Esophagus squamous epithelium (tissue), 5 donors: Measurements from ENCODE around the gene CLCF1. TPM values are rescaled to one million over a fixed set of nuclear protein-coding genes. Genes with fewer than 3 reads are reported as not detected.
A peak's percentile ranks its signal among the peaks of the same experiment; 100 is the strongest.
"Not testable (repeated sequence)": the region's sequence is repeated elsewhere in the genome, so short reads cannot be mapped to it uniquely, and the experiment has no call there.

Experiments
- DNase-seq: peaks from one replicate; lab custom pipeline; 2025; lab: John Stamatoyannopoulos, UW
- H3K27ac ChIP-seq, 4 donors: fragments of 200-600 bp; sonication (generic); one replicate each; pipeline ENCODE4 v1.5.1; 2016 to 2019; ENCODE audit warnings: mild to moderate bottlenecking in 1 of 4
- H3K27me3 ChIP-seq, 4 donors: fragments of 200-600 bp; sonication (generic); 1 replicate in 3 of 4; 2 replicates in 1 of 4; pipeline versions ENCODE4 v1.5.1 to v1.6.0; 2017 to 2021; ENCODE audit warnings: antibody characterized with exemption in 1 of 4
- H3K36me3 ChIP-seq, 3 donors: fragments of 200-600 bp; sonication (generic); one replicate each; pipeline ENCODE4 v1.5.1; 2016 to 2019
- H3K4me1 ChIP-seq, 3 donors: fragments of 200-600 bp; sonication (generic); one replicate each; pipeline ENCODE4 v1.5.1; 2017 to 2019
- H3K4me3 ChIP-seq, 4 donors: fragments of 200-600 bp; sonication (generic); 1 replicate in 3 of 4; 2 replicates in 1 of 4; pipeline ENCODE4 v1.5.1; 2016 to 2019; ENCODE audit warnings: mild to moderate bottlenecking in 2 of 4, moderate library complexity in 1 of 4
- H3K9me3 ChIP-seq, 3 donors: fragments of 200-600 bp; sonication (generic); one replicate each; pipeline ENCODE4 v1.5.1; 2016 to 2019
- POLR2A ChIP-seq, 4 donors: fragments of 450-650 bp; IDR thresholded peaks; one replicate each; pipeline ENCODE4 v1.6.1; 2017; ENCODE audit warnings: antibody characterized with exemption in 4 of 4, mild to moderate bottlenecking in 4 of 4, moderate library complexity in 3 of 4
- WGBS, 2 donors: methylation state at CpG; one replicate each; pipeline ENCODE4 v1.1.5; 2018; 5-methylcytosine and 5-hydroxymethylcytosine counted together
- intact Hi-C: fragments of 100-400 bp; cut with DNase I; formaldehyde crosslinking; loops from one replicate; pipeline ENCODE4 v1.15.0; 2022
- total RNA-seq, 4 donors: library from RNA; depleted of rRNA; stranded (reverse); fragments of >200 nt; gene quantifications; one replicate each; pipeline ENCODE4 v1.1.0, GENCODE V29; 2016
- TF ChIP-seq, protein P1 (sequence below), 6 experiments: fragments of 450-650 bp in 4 of 6; fragments of 200-600 bp in 2 of 6; sonication (generic) in 2 of 6; IDR thresholded peaks; one replicate each; pipeline ENCODE4 v1.5.1; 2016 to 2019; ENCODE audit warnings: antibody characterized with exemption in 6 of 6, mild to moderate bottlenecking in 4 of 6, moderate library complexity in 4 of 6
- donor health status: DM: yes; HTN: yes; CAD: no.

CLCF1 gene
- total RNA-seq, 4 donors from 2014 or later: 2.3 to 6.8 (median 2.7) TPM

DNA sequence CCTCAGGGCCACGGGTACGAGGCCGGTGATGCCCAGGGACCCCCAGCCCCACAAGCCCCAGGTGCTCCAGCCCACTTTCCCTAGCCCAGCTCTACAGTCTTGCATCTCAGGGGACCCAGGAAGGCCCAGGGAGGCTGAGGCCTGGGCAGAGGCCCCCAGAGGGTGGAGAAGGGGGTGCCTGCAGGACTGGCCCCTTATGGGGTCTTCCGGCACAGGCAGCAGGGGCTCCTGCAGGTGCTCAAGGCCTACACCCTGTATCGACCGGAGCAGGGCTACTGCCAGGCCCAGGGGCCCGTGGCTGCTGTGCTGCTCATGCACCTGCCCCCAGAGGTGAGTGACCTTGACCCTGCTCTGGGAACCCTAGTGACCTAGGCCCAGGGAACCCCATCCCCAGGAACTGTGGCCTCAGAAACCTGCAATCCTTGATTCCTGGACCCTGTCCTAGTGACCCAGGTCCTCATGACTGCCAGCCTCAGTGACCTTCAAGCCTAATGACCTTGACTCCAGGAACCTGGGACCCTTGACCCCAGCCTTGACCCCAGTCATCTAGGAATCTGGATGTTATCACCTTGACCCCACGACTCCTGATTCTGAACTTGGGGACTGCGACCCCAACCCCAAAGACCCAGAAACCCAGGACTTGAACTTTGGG, 32.4 kb upstream of the CLCF1 start:
- no peak for DNase-seq
- Histone ChIP-seq H3K27me3 (peaks cover 0 to 64% (median 0%) of the 10 kb centered on the region in 4 donors), H3K36me3 (no peaks in the 10 kb centered on the region), H3K9me3 (no peaks in the 10 kb centered on the region), H3K4me3 (peak overlapping the region in 1 of 4 donors; percentile 40), H3K4me1 (peaks cover 9 to 73% (median 13%) of the 10 kb centered on the region in 3 donors), H3K27ac (peak overlapping the region in 2 of 4 donors; percentile 34 to 53)
- TF ChIP-seq, protein P1, sequence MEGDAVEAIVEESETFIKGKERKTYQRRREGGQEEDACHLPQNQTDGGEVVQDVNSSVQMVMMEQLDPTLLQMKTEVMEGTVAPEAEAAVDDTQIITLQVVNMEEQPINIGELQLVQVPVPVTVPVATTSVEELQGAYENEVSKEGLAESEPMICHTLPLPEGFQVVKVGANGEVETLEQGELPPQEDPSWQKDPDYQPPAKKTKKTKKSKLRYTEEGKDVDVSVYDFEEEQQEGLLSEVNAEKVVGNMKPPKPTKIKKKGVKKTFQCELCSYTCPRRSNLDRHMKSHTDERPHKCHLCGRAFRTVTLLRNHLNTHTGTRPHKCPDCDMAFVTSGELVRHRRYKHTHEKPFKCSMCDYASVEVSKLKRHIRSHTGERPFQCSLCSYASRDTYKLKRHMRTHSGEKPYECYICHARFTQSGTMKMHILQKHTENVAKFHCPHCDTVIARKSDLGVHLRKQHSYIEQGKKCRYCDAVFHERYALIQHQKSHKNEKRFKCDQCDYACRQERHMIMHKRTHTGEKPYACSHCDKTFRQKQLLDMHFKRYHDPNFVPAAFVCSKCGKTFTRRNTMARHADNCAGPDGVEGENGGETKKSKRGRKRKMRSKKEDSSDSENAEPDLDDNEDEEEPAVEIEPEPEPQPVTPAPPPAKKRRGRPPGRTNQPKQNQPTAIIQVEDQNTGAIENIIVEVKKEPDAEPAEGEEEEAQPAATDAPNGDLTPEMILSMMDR (IDR thresholded peaks at IDR 0.05): no peak
- TF ChIP-seq POLR2A (IDR thresholded peaks at IDR 0.05): no peak
- 80 to 81% methylated on average over 2 of the region's 9 CpGs for WGBS, 2 donors
- intact Hi-C loops: no loop called here

DNA sequence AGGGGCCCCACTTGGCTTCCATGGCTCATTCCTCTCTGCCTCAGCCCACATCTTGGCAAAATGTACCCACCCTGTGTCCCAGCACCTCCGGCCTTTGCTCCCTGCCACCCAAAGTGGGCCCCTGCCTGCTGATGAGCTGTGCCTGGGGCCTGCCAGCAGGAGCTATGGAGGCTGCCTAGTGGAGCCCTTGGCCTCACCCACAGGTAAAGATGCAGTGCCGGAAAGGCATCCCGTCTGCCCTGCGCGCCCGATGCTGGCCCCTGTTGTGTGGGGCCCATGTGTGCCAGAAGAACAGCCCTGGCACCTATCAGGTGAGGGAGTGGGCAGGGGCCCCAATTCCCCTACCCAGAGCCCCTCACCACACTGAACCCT, 31.8 kb upstream of the CLCF1 start:
- intact Hi-C loops: no loop called here
- Histone ChIP-seq H3K9me3 (no peaks in the 10 kb centered on the region), H3K27me3 (peaks cover 0 to 57% (median 0%) of the 10 kb centered on the region in 4 donors), H3K4me1 (peaks cover 15 to 79% (median 19%) of the 10 kb centered on the region in 3 donors), H3K27ac (peak overlapping the region in 2 of 4 donors; percentile 34 to 53), H3K36me3 (peaks cover 0 to 6% (median 3%) of the 10 kb centered on the region in 3 donors), H3K4me3 (peak overlapping the region in 3 of 4 donors; percentile 7 to 55 (median 40))
- no peak for DNase-seq
- TF ChIP-seq, protein P1 (IDR thresholded peaks at IDR 0.05): no peak
- no peak for TF ChIP-seq POLR2A (IDR thresholded peaks at IDR 0.05)
- WGBS, 2 donors: 75% methylated on average over 1 of the region's 6 CpGs; no CpG with 5 or more reads in 1 of the 2 donors

DNA sequence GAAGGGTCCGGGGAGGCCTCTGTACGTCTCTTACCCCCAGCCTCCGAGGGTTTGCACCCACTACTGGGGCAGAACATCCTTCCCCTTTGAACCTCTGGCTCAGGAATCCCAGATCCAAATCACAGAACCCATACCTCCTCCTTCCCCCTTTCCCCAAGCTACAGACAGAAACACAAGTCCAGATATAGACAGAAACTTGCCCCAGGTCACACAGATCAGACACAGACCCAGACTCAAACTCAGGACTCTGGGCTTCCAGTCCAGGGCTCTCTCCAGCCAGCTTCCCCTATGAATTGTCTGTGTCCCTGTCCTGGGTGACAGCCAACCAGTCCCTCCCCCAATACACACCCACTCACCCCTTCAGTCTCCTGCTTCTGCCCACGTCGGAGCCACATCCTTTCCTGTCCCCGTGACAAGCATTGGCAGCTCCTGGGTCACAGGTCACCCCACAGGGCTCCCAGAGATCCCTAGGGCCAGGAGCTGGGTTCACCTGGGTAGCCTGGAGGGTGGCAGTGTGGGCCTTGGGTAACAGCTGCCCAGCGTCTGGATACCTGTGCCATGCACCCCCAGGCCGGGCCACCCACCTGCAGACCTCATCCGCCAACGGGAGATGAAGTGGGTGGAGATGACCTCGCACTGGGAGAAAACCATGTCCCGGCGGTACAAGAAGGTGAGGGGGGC, 31.3 kb upstream of the CLCF1 start:
- Histone ChIP-seq H3K9me3 (no peaks in the 10 kb centered on the region), H3K36me3 (peaks cover 0 to 11% (median 3%) of the 10 kb centered on the region in 3 donors), H3K27ac (peak overlapping the region in 3 of 4 donors; percentile 53 to 72 (median 61)), H3K4me3 (peak overlapping the region; percentile 19 to 55 (median 37)), H3K27me3 (peaks cover 0 to 52% (median 0%) of the 10 kb centered on the region in 4 donors), H3K4me1 (peaks cover 20 to 79% (median 25%) of the 10 kb centered on the region in 3 donors)
- DNase-seq: no peak
- 42 to 69% methylated on average over 5 to 6 of the region's 13 CpGs for WGBS, 2 donors
- intact Hi-C loops: loop anchor here (5.0 kb wide), 1 partner anchor 98 kb away; no protein-coding TSS in a partner anchor
- no peak for TF ChIP-seq POLR2A (IDR thresholded peaks at IDR 0.05)
- TF ChIP-seq, protein P1 (IDR thresholded peaks at IDR 0.05): no peak

DNA sequence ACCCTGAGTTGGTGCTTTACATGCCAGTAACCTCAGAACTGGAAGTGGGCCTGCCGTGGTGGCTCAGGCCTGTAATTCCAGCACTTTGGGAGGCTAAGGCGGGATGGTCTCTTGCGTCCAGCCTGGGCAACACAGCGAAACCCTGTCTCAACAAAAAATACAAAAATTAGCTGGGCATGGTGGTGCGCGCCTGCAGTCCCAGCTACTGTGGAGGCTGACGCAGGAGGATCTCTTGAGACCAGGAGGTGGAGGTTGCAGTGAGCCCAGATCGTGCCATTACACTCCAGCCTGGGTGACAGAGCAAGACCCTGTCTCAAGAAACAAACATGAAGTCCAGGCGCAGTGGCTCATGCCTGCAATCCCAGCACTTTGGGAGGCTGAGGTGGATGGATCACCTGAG, 29.7 kb upstream of the CLCF1 start:
- H3K27me3 ChIP-seq: peaks cover 0 to 36% (median 0%) of the 10 kb centered on the region in 4 donors
- peak overlapping the region; percentile 23 to 72 (median 40) for H3K27ac ChIP-seq
- peaks cover 7 to 27% (median 18%) of the 10 kb centered on the region in 3 donors for H3K36me3 ChIP-seq
- H3K9me3 ChIP-seq, DNase-seq: not testable (repeated sequence)
- WGBS, 2 donors: 93% methylated on average over 7 to 9 of the region's 9 CpGs
- peaks cover 20 to 79% (median 30%) of the 10 kb centered on the region in 3 donors for H3K4me1 ChIP-seq
- peak overlapping the region in 2 of 4 donors; percentile 40 to 55 for H3K4me3 ChIP-seq
- intact Hi-C loops: loop anchor here (5.0 kb wide), 1 partner anchor 99 kb away; no protein-coding TSS in a partner anchor

DNA sequence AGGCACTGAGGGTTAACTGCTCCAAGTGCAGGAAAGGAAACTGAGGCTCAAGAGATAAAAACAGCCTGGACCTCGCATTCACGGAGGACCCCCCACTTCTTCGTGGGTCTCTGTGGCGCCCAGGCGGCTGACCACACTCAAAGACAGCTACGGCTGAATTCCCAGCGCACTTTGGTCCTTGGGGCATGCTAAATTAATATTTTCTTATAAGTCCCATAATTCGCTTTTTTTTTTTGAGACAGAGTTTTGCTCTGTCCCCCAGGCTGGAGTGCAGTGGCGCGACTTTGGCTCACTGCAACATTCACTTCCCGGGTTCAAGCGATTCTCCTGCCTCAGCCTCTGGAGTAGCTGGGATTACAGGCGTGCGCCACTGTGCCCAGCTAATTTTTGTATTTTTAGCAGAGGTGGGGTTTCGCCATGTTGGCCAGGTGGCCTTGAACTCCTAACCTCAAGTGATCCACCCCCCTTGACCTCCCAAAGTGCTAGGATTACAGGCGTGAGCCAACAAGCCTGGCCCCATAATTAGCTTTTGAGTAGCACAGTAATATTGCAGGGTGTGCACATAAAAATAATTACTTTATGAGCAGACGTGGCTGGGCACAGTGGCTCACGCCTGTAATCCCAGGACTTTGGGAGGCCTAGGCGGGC, 28.9 kb upstream of the CLCF1 start:
- peaks cover 20 to 79% (median 31%) of the 10 kb centered on the region in 3 donors for H3K4me1 ChIP-seq
- WGBS, 2 donors: 43 to 58% methylated on average over 15 to 19 of the region's 19 CpGs
- intact Hi-C loops: loop anchor here (5.0 kb wide), 1 partner anchor 100 kb away; no protein-coding TSS in a partner anchor
- H3K36me3 ChIP-seq: peaks cover 14 to 34% (median 23%) of the 10 kb centered on the region in 3 donors
- H3K27me3 ChIP-seq: peaks cover 0 to 29% (median 0%) of the 10 kb centered on the region in 4 donors
- not testable (repeated sequence) for DNase-seq, H3K9me3 ChIP-seq
- peak overlapping the region in 3 of 4 donors; percentile 67 to 98 (median 78) for H3K4me3 ChIP-seq
- H3K27ac ChIP-seq: peak overlapping the region; percentile 84 to 98 (median 96)
